CD8-positive, alpha-beta memory T cell (primary cell): ENCODE results near the gene NKX1-2. TPM values are rescaled to one million over a fixed set of nuclear protein-coding genes. Genes with fewer than 3 reads are reported as not detected.
A peak's percentile ranks its signal among the peaks of the same experiment; 100 is the strongest.

Experiments
- CTCF ChIA-PET: fragments of 350-600 bp; sonication (Branson Sonifier 250); formaldehyde crosslinking; loops from one replicate; lab custom pipeline; 2021; ENCODE audit warnings: antibody characterized with exemption; lab: Charles Lee
- POLR2A ChIA-PET: fragments of 350-600 bp; sonication (Branson Sonifier 250); formaldehyde crosslinking; loops from one replicate; lab custom pipeline; 2021; ENCODE audit warnings: antibody characterized with exemption; lab: Charles Lee
- DNase-seq, 5 donors: peaks; one replicate each; pipeline versions ENCODE4 v3.0.0 to v3.0.0-alpha.2; 2020 to 2022; ENCODE audit warnings: mixed read lengths in 1 of 5
- H3K27ac ChIP-seq: one replicate; pipeline ENCODE4 v1.7.0; 2013; ENCODE audit warnings: low read depth, mild to moderate bottlenecking, low read length, moderate library complexity
- H3K27me3 ChIP-seq: 2 replicates; pipeline ENCODE4 v1.7.0; 2013; ENCODE audit warnings: low read length, mild to moderate bottlenecking; ENCODE audit not compliant: insufficient read depth, poor library complexity, severe bottlenecking
- H3K36me3 ChIP-seq: 2 replicates; pipeline ENCODE4 v1.7.0; 2013; ENCODE audit warnings: mild to moderate bottlenecking, low read length, moderate library complexity; ENCODE audit not compliant: insufficient read depth
- H3K4me1 ChIP-seq: 2 replicates; pipeline ENCODE4 v1.7.0; 2013; ENCODE audit warnings: mild to moderate bottlenecking, low read length, moderate library complexity; ENCODE audit not compliant: insufficient read depth
- H3K4me3 ChIP-seq: 2 replicates; pipeline ENCODE4 v1.7.0; 2013; ENCODE audit warnings: mild to moderate bottlenecking, low read length
- H3K9me3 ChIP-seq: 2 replicates; pipeline ENCODE4 v1.7.0; 2013; ENCODE audit warnings: mild to moderate bottlenecking, low read length
- H3K27ac Mint-ChIP-seq, 8 donors: one replicate each; pipeline ENCODE4 v1.8.0; 2020 to 2021; ENCODE audit warnings: mixed read lengths in 8 of 8, mild to moderate bottlenecking in 6 of 8, inconsistent platforms in 3 of 8, moderate library complexity in 3 of 8
- H3K27me3 Mint-ChIP-seq, 2 donors: one replicate each; pipeline ENCODE4 v1.8.0; 2020 to 2021; ENCODE audit warnings: mixed read lengths in 2 of 2, mild to moderate bottlenecking in 1 of 2, moderate library complexity in 1 of 2
- H3K36me3 Mint-ChIP-seq, 3 donors: one replicate each; pipeline ENCODE4 v1.8.0; 2020 to 2021; ENCODE audit warnings: mixed read lengths in 3 of 3, inconsistent platforms in 1 of 3, mild to moderate bottlenecking in 1 of 3
- H3K4me1 Mint-ChIP-seq, 3 donors: one replicate each; pipeline ENCODE4 v1.8.0; 2020 to 2021; ENCODE audit warnings: mixed read lengths in 3 of 3, inconsistent platforms in 1 of 3, mild to moderate bottlenecking in 1 of 3
- H3K4me3 Mint-ChIP-seq, 7 donors: one replicate each; pipeline ENCODE4 v1.8.0; 2020 to 2021; ENCODE audit warnings: mixed read lengths in 7 of 7, mild to moderate bottlenecking in 6 of 7, moderate library complexity in 4 of 7, inconsistent platforms in 2 of 7
- H3K9me3 Mint-ChIP-seq, 5 donors: one replicate each; pipeline ENCODE4 v1.8.0; 2020 to 2022; ENCODE audit warnings: mixed read lengths in 5 of 5, mild to moderate bottlenecking in 3 of 5, moderate library complexity in 2 of 5, inconsistent platforms in 1 of 5
- polyA plus RNA-seq: library from polyadenylated mRNA; unstranded; fragments of 300-500 nt; fragmentation: Illumina TruSeq; gene quantifications from one replicate; pipeline ENCODE4 v1.2.3, GENCODE V29; 2021
- total RNA-seq, 2 experiments: library from RNA; stranded (reverse); gene quantifications; one replicate each; pipeline ENCODE4 v1.2.3, GENCODE V29; 2021

NKX1-2 gene
- total and polyA plus RNA-seq, 3 experiments from 2014 or later, result not detected

DNA sequence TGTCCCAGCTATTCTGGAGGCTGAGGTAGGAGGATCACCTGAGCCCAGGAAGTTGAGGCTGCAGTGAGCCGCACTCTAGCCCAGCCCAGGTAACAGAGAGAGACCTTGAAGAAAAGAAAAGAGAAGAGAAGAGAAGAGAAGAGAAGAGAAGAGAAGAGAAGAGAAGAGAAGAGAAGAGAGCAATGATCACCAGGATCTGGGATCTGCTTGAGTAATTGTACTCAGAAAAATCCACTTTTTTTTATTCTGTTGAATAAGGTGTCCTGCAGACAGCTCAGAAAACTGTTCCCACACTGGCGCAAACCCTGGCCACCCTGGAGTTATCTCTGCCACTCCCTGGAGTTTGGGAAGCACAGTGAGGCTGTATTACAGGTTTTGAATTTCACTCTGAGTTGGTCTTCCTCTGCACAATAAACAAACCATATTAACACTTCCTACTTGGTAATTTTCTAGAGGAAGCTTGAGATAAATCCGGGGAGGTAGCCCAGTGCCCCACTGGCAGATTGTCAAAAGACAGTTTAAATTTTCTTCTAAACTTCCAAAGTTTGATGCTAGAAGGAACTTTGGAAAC lies 21.5 kb downstream of the NKX1-2 start:
- DNase-seq, result no peak
- H3K36me3 Mint-ChIP-seq, result no peaks in the 10 kb centered on the region
- Histone ChIP-seq H3K36me3 (no peaks in the 10 kb centered on the region), H3K27me3 (no peaks in the 10 kb centered on the region), H3K4me3 (no peak overlapping the region), H3K27ac (no peak overlapping the region), H3K4me1 (no peaks in the 10 kb centered on the region), H3K9me3 (no peaks in the 10 kb centered on the region)
- peaks cover 10 to 25% of the 10 kb centered on the region in 2 donors for H3K27me3 Mint-ChIP-seq
- H3K27ac Mint-ChIP-seq, result no peak overlapping the region
- POLR2A ChIA-PET, result interaction anchor here (0.6 kb wide), 2 partner anchors 11 to 364 kb away, joined by 3 to 12 read pairs; no protein-coding TSS in a partner anchor
- CTCF ChIA-PET, result interaction anchor here (0.6 to 1.8 kb wide), 3 partner anchors 9 to 39 kb away, joined by 3 to 7 read pairs (median 5); partner anchors contain the start of gene OAT
- H3K4me3 Mint-ChIP-seq, result no peak overlapping the region
- H3K4me1 Mint-ChIP-seq, result no peaks in the 10 kb centered on the region
- H3K9me3 Mint-ChIP-seq, result no peaks in the 10 kb centered on the region

GRCh38 chr10:124425227-124425962 lies 24.4 kb downstream of the NKX1-2 start:
- no peak for DNase-seq
- POLR2A ChIA-PET, result no interaction called here
- H3K4me3 ChIP-seq, result no peak overlapping the region
- H3K4me1 ChIP-seq, result no peaks in the 10 kb centered on the region
- H3K36me3 ChIP-seq, result no peaks in the 10 kb centered on the region
- H3K27me3 Mint-ChIP-seq, result peaks cover 9 to 26% of the 10 kb centered on the region in 2 donors
- H3K9me3 ChIP-seq, result no peaks in the 10 kb centered on the region
- no peaks in the 10 kb centered on the region for H3K9me3 Mint-ChIP-seq
- no peak overlapping the region for H3K27ac ChIP-seq
- H3K4me1 Mint-ChIP-seq, result no peaks in the 10 kb centered on the region
- no peaks in the 10 kb centered on the region for H3K27me3 ChIP-seq
- CTCF ChIA-PET, result no interaction called here
- H3K4me3 Mint-ChIP-seq, result no peak overlapping the region
- H3K36me3 Mint-ChIP-seq, result no peaks in the 10 kb centered on the region
- no peak overlapping the region for H3K27ac Mint-ChIP-seq

GRCh38 chr10:124423813-124424212 lies 26.0 kb downstream of the NKX1-2 start:
- H3K27ac Mint-ChIP-seq, result no peak overlapping the region
- POLR2A ChIA-PET, result no interaction called here
- CTCF ChIA-PET, result no interaction called here
- peaks cover 10 to 19% of the 10 kb centered on the region in 2 donors for H3K27me3 Mint-ChIP-seq
- no peak overlapping the region for H3K4me3 Mint-ChIP-seq
- Histone ChIP-seq H3K36me3 (no peaks in the 10 kb centered on the region), H3K27ac (no peak overlapping the region), H3K4me1 (peaks cover 4% of the 10 kb centered on the region), H3K4me3 (no peak overlapping the region), H3K27me3 (no peaks in the 10 kb centered on the region), H3K9me3 (no peaks in the 10 kb centered on the region)
- no peak for DNase-seq
- peaks cover 3 to 4% (median 3%) of the 10 kb centered on the region in 3 donors for H3K4me1 Mint-ChIP-seq
- H3K9me3 Mint-ChIP-seq, result no peaks in the 10 kb centered on the region
- no peaks in the 10 kb centered on the region for H3K36me3 Mint-ChIP-seq

DNA sequence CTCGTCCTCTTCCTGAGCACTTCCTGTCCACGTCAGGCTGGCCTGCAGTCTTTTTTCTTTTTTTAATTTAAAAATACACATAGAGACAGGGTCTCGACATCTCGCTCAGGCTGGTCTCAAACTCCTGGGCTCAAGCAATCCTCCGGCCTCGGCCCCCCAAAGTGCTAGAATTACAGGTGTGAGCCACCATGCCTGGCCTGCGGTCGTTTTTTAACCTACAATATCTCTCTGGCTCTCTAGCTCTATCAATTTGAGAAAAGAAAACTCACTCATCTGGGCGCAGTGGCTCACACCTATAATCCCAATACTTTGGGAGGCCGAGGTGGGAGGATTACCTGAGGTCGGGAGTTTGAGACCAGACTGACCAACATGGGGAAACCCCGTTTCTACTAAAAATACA lies 27.1 kb downstream of the NKX1-2 start:
- Mint-ChIP-seq H3K9me3 (no peaks in the 10 kb centered on the region), H3K36me3 (peaks cover 0 to 2% (median 0%) of the 10 kb centered on the region in 3 donors), H3K27me3 (peaks cover 10 to 15% of the 10 kb centered on the region in 2 donors), H3K27ac (no peak overlapping the region), H3K4me1 (peaks cover 4 to 8% (median 7%) of the 10 kb centered on the region in 3 donors), H3K4me3 (no peak overlapping the region)
- Histone ChIP-seq H3K4me3 (no peak overlapping the region), H3K4me1 (peaks cover 7% of the 10 kb centered on the region), H3K36me3 (no peaks in the 10 kb centered on the region), H3K9me3 (no peaks in the 10 kb centered on the region), H3K27ac (no peak overlapping the region), H3K27me3 (no peaks in the 10 kb centered on the region)
- no peak for DNase-seq
- ChIA-PET CTCF (no interaction called here), POLR2A (no interaction called here)

DNA sequence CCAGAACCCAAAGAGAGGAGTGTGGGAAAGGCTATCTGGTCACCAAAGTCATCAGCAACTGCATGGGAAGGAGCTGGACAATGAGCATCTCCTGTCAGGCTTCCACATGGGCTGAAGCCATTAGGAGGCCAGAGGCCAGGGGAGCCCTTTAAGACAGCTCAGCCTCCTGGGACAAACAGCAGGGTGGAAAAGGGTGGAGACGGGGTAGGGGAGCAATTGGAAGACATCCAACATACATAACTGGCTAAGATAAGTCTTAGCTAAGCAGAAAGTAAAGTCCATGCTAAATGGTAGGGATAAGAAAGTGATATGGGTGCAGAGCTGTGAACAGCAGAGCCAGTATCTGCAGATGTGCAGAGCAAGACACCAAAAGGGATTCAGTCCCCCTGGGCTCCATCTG lies 29.6 kb downstream of the NKX1-2 start:
- no peak overlapping the region for H3K4me3 ChIP-seq
- CTCF ChIA-PET, result no interaction called here
- no peaks in the 10 kb centered on the region for H3K9me3 Mint-ChIP-seq
- POLR2A ChIA-PET, result no interaction called here
- no peak overlapping the region for H3K27ac Mint-ChIP-seq
- no peak for DNase-seq
- H3K36me3 Mint-ChIP-seq, result peaks cover 0 to 2% (median 0%) of the 10 kb centered on the region in 3 donors
- peak overlapping the region in 3 of 7 donors; percentile 9 to 93 (median 10) for H3K4me3 Mint-ChIP-seq
- H3K27ac ChIP-seq, result peak overlapping the region; percentile 10
- peaks cover 21 to 30% (median 21%) of the 10 kb centered on the region in 3 donors for H3K4me1 Mint-ChIP-seq
- no peaks in the 10 kb centered on the region for H3K9me3 ChIP-seq
- H3K36me3 ChIP-seq, result no peaks in the 10 kb centered on the region
- H3K27me3 Mint-ChIP-seq, result peaks cover 8 to 15% of the 10 kb centered on the region in 2 donors
- no peaks in the 10 kb centered on the region for H3K27me3 ChIP-seq
- H3K4me1 ChIP-seq, result peaks cover 13% of the 10 kb centered on the region

- DNase-seq, result peak in 1 of 5 donors; percentile 4
- CTCF ChIA-PET, result interaction anchor here (1.0 to 1.2 kb wide), 4 partner anchors 8 to 1258 kb away, joined by 3 to 7 read pairs (median 4); no protein-coding TSS in a partner anchor
- Histone ChIP-seq H3K9me3 (no peaks in the 10 kb centered on the region), H3K27ac (peak overlapping the region; percentile 65), H3K27me3 (no peaks in the 10 kb centered on the region), H3K4me3 (peak overlapping the region; percentile 63), H3K4me1 (peaks cover 13% of the 10 kb centered on the region), H3K36me3 (no peaks in the 10 kb centered on the region)
- Mint-ChIP-seq H3K36me3 (peaks cover 0 to 2% (median 0%) of the 10 kb centered on the region in 3 donors), H3K9me3 (no peaks in the 10 kb centered on the region), H3K27ac (peak overlapping the region in 5 of 8 donors; percentile 28 to 85 (median 63)), H3K4me1 (peaks cover 21 to 33% (median 24%) of the 10 kb centered on the region in 3 donors), H3K27me3 (peaks cover 8 to 15% of the 10 kb centered on the region in 2 donors), H3K4me3 (peak overlapping the region; percentile 81 to 95 (median 85))
- POLR2A ChIA-PET, result no interaction called here
Observed at GRCh38 chr10:124419635-124420034, 30.2 kb downstream of the NKX1-2 start.

DNA sequence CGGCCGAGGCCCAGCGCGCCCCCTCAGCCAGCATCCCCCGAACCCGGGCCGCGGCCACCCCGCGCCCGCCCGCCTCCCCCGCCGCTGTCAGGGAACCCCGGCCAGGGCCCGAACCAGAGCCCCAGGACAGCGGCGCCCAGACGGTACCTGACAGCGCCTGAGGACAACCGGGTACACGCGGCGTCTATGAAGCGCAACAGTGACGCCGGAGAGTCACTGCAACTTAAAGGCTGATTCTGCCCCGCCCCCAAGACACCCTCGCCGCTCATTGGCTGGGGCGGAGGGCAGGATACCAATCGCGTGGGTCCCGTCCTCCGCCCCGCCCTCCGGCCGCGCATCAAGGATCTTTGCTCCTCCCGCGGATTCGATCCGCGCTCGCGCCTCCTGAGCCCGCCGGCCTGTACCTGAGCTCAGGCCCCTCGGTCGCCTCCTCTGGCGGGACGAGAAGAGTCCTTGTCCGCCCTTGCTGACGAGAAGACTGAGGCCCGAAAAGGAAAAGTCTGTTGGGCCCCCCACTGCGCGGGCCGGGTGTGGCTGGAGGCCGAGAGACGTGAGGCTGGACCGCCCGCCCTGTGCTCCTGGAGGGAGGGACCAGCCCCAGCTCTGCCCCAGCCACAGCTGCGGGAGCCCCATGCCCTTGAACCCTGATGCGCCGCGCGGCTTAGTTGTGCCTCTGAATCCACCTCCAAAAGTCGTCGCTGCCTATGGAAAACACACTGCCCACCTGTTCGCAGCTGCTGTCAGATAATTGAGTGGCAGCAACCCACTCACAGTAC lies 30.9 kb downstream of the NKX1-2 start, which contains the start of gene OAT:
OAT (minus strand) TSS at position 198 of the 776 bp plus-strand sequence. CDS start 6,752 bp downstream, outside the sequence.
- Histone ChIP-seq H3K27me3 (no peaks in the 10 kb centered on the region), H3K9me3 (no peaks in the 10 kb centered on the region), H3K27ac (peak within 1 kb of the TSS; percentile 65), H3K4me1 (peaks cover 13% of the 10 kb centered on the region), H3K4me3 (peak within 1 kb of the TSS; percentile 63), H3K36me3 (no peaks in the 10 kb centered on the region)
- Mint-ChIP-seq H3K4me3 (peak within 1 kb of the TSS; percentile 81 to 95 (median 85)), H3K4me1 (peaks cover 21 to 37% (median 24%) of the 10 kb centered on the region in 3 donors), H3K27me3 (peaks cover 4 to 9% of the 10 kb centered on the region in 2 donors), H3K36me3 (peaks cover 0 to 2% (median 0%) of the 10 kb centered on the region in 3 donors), H3K9me3 (no peaks in the 10 kb centered on the region), H3K27ac (peak within 1 kb of the TSS; percentile 63 to 96 (median 84))
- CTCF ChIA-PET, result interaction anchor here (0.9 to 1.2 kb wide), 5 partner anchors 9 to 1258 kb away, joined by 3 to 7 read pairs (median 4); no protein-coding TSS in a partner anchor
- POLR2A ChIA-PET, result interaction anchor here (0.5 to 2.5 kb wide), 4 partner anchors 15 to 359 kb away, joined by 3 to 6 read pairs (median 4); partner anchors contain the start of gene LHPP
- DNase-seq, result peak; percentile 93 to 96 (median 94)
